HepG2 (cell line): ENCODE results near the gene SLC35F1. TPM values are rescaled to one million over a fixed set of nuclear protein-coding genes. Genes with fewer than 3 reads are reported as not detected.

Experiments
- ATAC-seq: fragments of 200-7000 bp; cut with Tn5 transposase; 3 replicates; pipeline ENCODE4 v1.9.1; 2020; ENCODE audit warnings: mild to moderate bottlenecking, moderate library complexity
- BruUV-seq: library from RNA; stranded (reverse); fragments of 400-500 nt; replicated peaks from 2 replicates; lab custom pipeline; 2021; lab: Mats Ljungman, UMichigan
- CTCF ChIA-PET: fragments of 300-600 bp; formaldehyde crosslinking; extraction: SDS; loops from one replicate; lab custom pipeline; 2021; ENCODE audit warnings: low total read pairs, inconsistent platforms, low intra/inter-chr PET ratio; lab: Yijun Ruan, JAX
- POLR2A ChIA-PET: fragments of 350-600 bp; sonication (Branson Sonifier 250); formaldehyde crosslinking; loops from one replicate; lab custom pipeline; 2020; ENCODE audit warnings: antibody characterized with exemption, inconsistent platforms; lab: Yijun Ruan, JAX
- DNase-seq: peaks from one replicate; pipeline ENCODE4 v3.0.0-alpha.2; 2015; ENCODE audit warnings: low spot score
- FAIRE-seq: peaks from 3 replicates; lab custom pipeline; 2011; peaks lifted over from hg19 to GRCh38; lab: Jason Lieb, UNC
- H2AFZ ChIP-seq: one replicate; pipeline ENCODE4 v1.6.1; 2011; ENCODE audit warnings: low read length, inconsistent platforms
- H3K27ac ChIP-seq: fragments of 300-600 bp; 3 replicates; pipeline ENCODE4 v1.8.0; 2011; ENCODE audit warnings: mixed run types, mild to moderate bottlenecking, mixed read lengths, low read length, inconsistent platforms; ENCODE audit not compliant: insufficient read depth; ENCODE audit errors: extremely low read length
- H3K27me3 ChIP-seq, 2 experiments: fragments of 200-600 bp in 1 of 2; 2 replicates in 1 of 2; 3 replicates in 1 of 2; pipeline versions ENCODE4 v1.6.0 to v1.8.0; 2011; ENCODE audit warnings: low read length in 2 of 2, mild to moderate bottlenecking in 2 of 2, moderate library complexity in 2 of 2, inconsistent platforms in 1 of 2; ENCODE audit not compliant: insufficient read depth in 2 of 2, control insufficient read depth in 1 of 2
- H3K36me3 ChIP-seq, 2 experiments: fragments of 200-600 bp in 1 of 2; replicated peaks in 1 of 2; 2 replicates in 1 of 2; 3 replicates in 1 of 2; pipeline versions ENCODE4 v1.5.1 to v1.8.0; 2011; ENCODE audit warnings: low read length in 2 of 2, inconsistent platforms in 1 of 2; ENCODE audit not compliant: insufficient read depth in 2 of 2, control insufficient read depth in 1 of 2
- H3K4me1 ChIP-seq: 2 replicates; pipeline ENCODE4 v1.5.1; 2012; ENCODE audit warnings: low read length, inconsistent platforms; ENCODE audit not compliant: insufficient read depth
- H3K4me2 ChIP-seq: 2 replicates; pipeline ENCODE4 v1.6.0; 2011; ENCODE audit warnings: low read depth, low read length, inconsistent platforms
- H3K4me3 ChIP-seq, 3 experiments: fragments of 200-600 bp in 1 of 3; sonication (generic), shearing (Covaris generic) in 1 of 3; replicated peaks in 1 of 3; 2 replicates each; pipeline ENCODE4 v1.5.1; 2011 to 2016; ENCODE audit warnings: low read length in 3 of 3, inconsistent platforms in 2 of 3, low read depth in 2 of 3, mild to moderate bottlenecking in 2 of 3, control low read depth in 1 of 3, mixed read lengths in 1 of 3; ENCODE audit not compliant: insufficient read depth in 1 of 3
- H3K79me2 ChIP-seq: one replicate; pipeline ENCODE4 v1.6.1; 2011; ENCODE audit warnings: low read length, inconsistent platforms; ENCODE audit not compliant: insufficient read depth
- H3K9ac ChIP-seq: 2 replicates; pipeline ENCODE4 v1.6.0; 2011; ENCODE audit warnings: mild to moderate bottlenecking, low read depth, low read length, inconsistent platforms; ENCODE audit not compliant: insufficient read depth
- H3K9me3 ChIP-seq: 2 replicates; pipeline ENCODE4 v1.5.1; 2012; ENCODE audit warnings: mild to moderate bottlenecking, low read length
- H4K20me1 ChIP-seq: 2 replicates; pipeline ENCODE4 v1.6.0; 2011; ENCODE audit warnings: inconsistent platforms, mild to moderate bottlenecking, low read length, moderate library complexity; ENCODE audit not compliant: insufficient read depth
- SIN3B ChIP-seq: fragments of 150-350 bp; IDR thresholded peaks from 2 replicates; pipeline ENCODE4 v1.6.1; 2014; ENCODE audit warnings: low read length
- ZNF205 ChIP-seq: IDR thresholded peaks from 2 replicates; pipeline ENCODE4 v1.6.1; 2018; ENCODE audit warnings: missing biosample characterization, missing genetic modification reagents
- ZNF850 ChIP-seq: sonication (generic); formaldehyde crosslinking; conservative IDR thresholded peaks from 2 replicates; pipeline ENCODE4 v1.9.0; 2021; ENCODE audit warnings: mild to moderate bottlenecking, missing genetic modification reagents
- WGBS: methylation state at CpG from one replicate; pipeline ENCODE4 v1.1.6; 2017; ENCODE audit warnings: low lambda C conversion rate; 5-methylcytosine and 5-hydroxymethylcytosine counted together
- in situ Hi-C: cut with HindIII; loops from 2 replicates; pipeline ENCODE4 v1.10.0; 2017; ENCODE audit warnings: low pct_unique_long_range_greater_than_20kb; ENCODE audit not compliant: extremely low pct_ligation_motif_present
- intact Hi-C: fragments of 100-400 bp; cut with micrococcal nuclease; formaldehyde crosslinking; loops from one replicate; pipeline ENCODE4 v1.10.0; 2022; ENCODE audit not compliant: unreplicated experiment
- polyA plus RNA-seq, 8 experiments: library from polyadenylated mRNA; depleted of rRNA in 3 of 8; stranded (reverse) in 7 of 8; unstranded in 1 of 8; fragments of >200 nt; fragmentation: Illumina TruSeq in 4 of 8; extraction: Trizol in 4 of 8; gene quantifications; 2 replicates each; pipeline versions ENCODE4 v1.2.1 to v1.2.3, GENCODE V29; 2011 to 2016; ENCODE audit warnings: low read depth in 4 of 8, missing spikeins in 1 of 8, mixed read lengths in 1 of 8; ENCODE audit not compliant: insufficient read depth in 1 of 8
- total RNA-seq, 5 experiments: library from RNA; depleted of rRNA; stranded (reverse); fragments of >200 nt; fragmentation: Illumina TruSeq; extraction: Trizol; gene quantifications; 2 replicates each; pipeline ENCODE4 v1.2.3, GENCODE V29; 2016; ENCODE audit warnings: low read depth in 1 of 5

The SLC35F1 gene
- total and polyA plus RNA-seq, 2 of the 13 experiments (the other 11 are each of a cell fraction or from before 2014, with no cell fraction given): 0.01 TPM; not detected in 1

GRCh38 chr6:118354641-118355040 lies 447.6 kb downstream of the SLC35F1 start:
- H3K79me2 ChIP-seq: no peaks in the 10 kb centered on the region
- H4K20me1 ChIP-seq: no peaks in the 10 kb centered on the region
- H2AFZ ChIP-seq: no peak overlapping the region
- no peak overlapping the region for H3K9ac ChIP-seq
- H3K4me1 ChIP-seq: no peaks in the 10 kb centered on the region
- H3K4me3 ChIP-seq: no peak overlapping the region
- H3K27me3 ChIP-seq: no peaks in the 10 kb centered on the region
- intact Hi-C loops (no loop called here), in situ Hi-C loops (no loop called here)
- BruUV-seq: no TSS peak
- TF ChIP-seq ZNF205 (CRISPR knock-in tag) (no peak), ZNF850 (CRISPR knock-in tag) (no peak)
- WGBS: 0% methylated on average over 2 of the region's 2 CpGs
- ATAC-seq (no peak), FAIRE-seq (no peak), DNase-seq (no peak)
- no peaks in the 10 kb centered on the region for H3K36me3 ChIP-seq
- no peak overlapping the region for H3K4me2 ChIP-seq
- H3K9me3 ChIP-seq: no peaks in the 10 kb centered on the region
- ChIA-PET CTCF (no interaction called here), POLR2A (no interaction called here)
- no peak overlapping the region for H3K27ac ChIP-seq

- POLR2A ChIA-PET: no interaction called here
- ATAC-seq: no peak
- in situ Hi-C loops: no loop called here
- H3K4me3 ChIP-seq: no peak overlapping the region
- H3K36me3 ChIP-seq: no peaks in the 10 kb centered on the region
- H3K27me3 ChIP-seq: no peaks in the 10 kb centered on the region
- intact Hi-C loops: no loop called here
- H3K4me2 ChIP-seq: no peak overlapping the region
- no peak for FAIRE-seq
- WGBS: 0% methylated on average over 1 of the region's 1 CpG
- CTCF ChIA-PET: no interaction called here
- TF ChIP-seq SIN3B: no peak
- TF ChIP-seq, all 625 proteins: peak for 0
- Histone ChIP-seq H4K20me1 (no peaks in the 10 kb centered on the region), H3K4me1 (no peaks in the 10 kb centered on the region), H3K27ac (no peak overlapping the region), H3K79me2 (no peaks in the 10 kb centered on the region), H2AFZ (no peak overlapping the region), H3K9ac (no peak overlapping the region), H3K9me3 (no peaks in the 10 kb centered on the region)
- DNase-seq: no peak
- no TSS peak for BruUV-seq
These were observed 449.0 kb downstream of the SLC35F1 start for GRCh38 chr6:118356054-118356453.
